Hepatocyte (in vitro differentiated cells): Measurements from ENCODE around the gene TBC1D32. TPM values are rescaled to one million over a fixed set of nuclear protein-coding genes. Genes with fewer than 3 reads are reported as not detected.

Experiments
- DNase-seq: peaks from one replicate; pipeline ENCODE4 v3.0.0-alpha.2; 2016; ENCODE audit warnings: low spot score
- H2AFZ ChIP-seq: fragments of 200-600 bp; sonication (generic); 2 replicates; pipeline ENCODE4 v1.6.0; 2016; ENCODE audit warnings: antibody characterized with exemption, mild to moderate bottlenecking
- H3K27ac ChIP-seq: fragments of 200-600 bp; sonication (generic); 2 replicates; pipeline ENCODE4 v1.5.1; 2016; ENCODE audit warnings: mild to moderate bottlenecking
- H3K27me3 ChIP-seq: fragments of 200-600 bp; sonication (generic); 2 replicates; pipeline ENCODE4 v1.6.1; 2016
- H3K36me3 ChIP-seq: fragments of 200-600 bp; sonication (generic); replicated peaks from 2 replicates; pipeline ENCODE4 v1.5.1; 2016; ENCODE audit warnings: low read depth; ENCODE audit not compliant: insufficient read depth
- H3K4me1 ChIP-seq: fragments of 200-600 bp; sonication (generic); 2 replicates; pipeline ENCODE4 v1.5.1; 2016; ENCODE audit warnings: mild to moderate bottlenecking, moderate library complexity; ENCODE audit not compliant: insufficient read depth
- H3K4me2 ChIP-seq: fragments of 200-600 bp; sonication (generic); 2 replicates; pipeline ENCODE4 v1.6.0; 2016
- H3K4me3 ChIP-seq: fragments of 200-600 bp; sonication (generic); 2 replicates; pipeline ENCODE4 v1.5.1; 2016; ENCODE audit warnings: mild to moderate bottlenecking
- H3K79me2 ChIP-seq: fragments of 200-600 bp; sonication (generic); 2 replicates; pipeline ENCODE4 v1.6.0; 2017; ENCODE audit warnings: mild to moderate bottlenecking
- H3K9me2 ChIP-seq: fragments of 200-600 bp; sonication (generic); replicated peaks from 2 replicates; pipeline ENCODE4 v1.6.0; 2017; ENCODE audit warnings: mild to moderate bottlenecking; ENCODE audit not compliant: insufficient read depth
- H3K9me3 ChIP-seq: fragments of 200-600 bp; sonication (generic); 2 replicates; pipeline ENCODE4 v1.5.1; 2016; ENCODE audit warnings: low read depth, mild to moderate bottlenecking
- H4K20me1 ChIP-seq: fragments of 200-600 bp; sonication (generic); 2 replicates; pipeline ENCODE4 v1.6.0; 2016; ENCODE audit warnings: mild to moderate bottlenecking; ENCODE audit not compliant: insufficient read depth, poor library complexity, severe bottlenecking
- CTCF ChIP-seq: fragments of 200-600 bp; sonication (generic); IDR thresholded peaks from 2 replicates; pipeline ENCODE4 v1.5.1; 2016; ENCODE audit warnings: antibody characterized with exemption, mild to moderate bottlenecking; ENCODE audit not compliant: poor library complexity
- EZH2 ChIP-seq: fragments of 200-600 bp; sonication (generic); IDR thresholded peaks from 2 replicates; pipeline ENCODE4 v1.6.1; 2016; ENCODE audit warnings: antibody characterized with exemption, mild to moderate bottlenecking, borderline replicate concordance
- EZH2phosphoT487 ChIP-seq: fragments of 200-600 bp; sonication (generic); IDR thresholded peaks from one replicate; pipeline ENCODE4 v1.6.1; 2018; ENCODE audit warnings: antibody characterized with exemption, mild to moderate bottlenecking, low read depth, moderate library complexity; ENCODE audit not compliant: unreplicated experiment, severe bottlenecking
- WGBS: methylation state at CpG from one replicate; pipeline ENCODE4 v1.1.6; 2016; ENCODE audit warnings: low lambda C conversion rate; ENCODE audit errors: missing lambda C conversion rate; 5-methylcytosine and 5-hydroxymethylcytosine counted together
- polyA plus RNA-seq: library from polyadenylated mRNA; unstranded; fragments of >200 nt; fragmentation: Nextera tagmentation; extraction: Ambion mirVana; gene quantifications from 2 replicates; pipeline ENCODE4 v1.2.1, GENCODE V29; 2016
- total RNA-seq: library from RNA; depleted of rRNA; stranded (reverse); fragments of >200 nt; gene quantifications from 2 replicates; pipeline ENCODE4 v1.2.3, GENCODE V29; 2014

TBC1D32 gene
- total and polyA plus RNA-seq, 2 experiments from 2014 or later: 3.7 to 9.9 TPM

- no peaks in the 10 kb centered on the region for H3K27me3 ChIP-seq
- TF ChIP-seq EZH2 (no peak), CTCF (no peak), EZH2phosphoT487 (no peak)
- 77% methylated on average over 2 of the region's 2 CpGs for WGBS
Measured at GRCh38 chr6:121330516-121330915, 3.8 kb downstream of the TBC1D32 start.

GRCh38 chr6:121321282-121321681 lies 13.0 kb downstream of the TBC1D32 start:
- WGBS: 87% methylated on average over 4 of the region's 4 CpGs
- TF ChIP-seq EZH2 (no peak), CTCF (no peak), EZH2phosphoT487 (no peak)

More at GRCh38 chr6:121330516-121330915, 3.8 kb downstream of the TBC1D32 start:
- Histone ChIP-seq H3K4me2 (no peak overlapping the region), H2AFZ (no peak overlapping the region), H4K20me1 (no peaks in the 10 kb centered on the region), H3K36me3 (no peaks in the 10 kb centered on the region), H3K4me1 (no peaks in the 10 kb centered on the region), H3K79me2 (peaks cover 10% of the 10 kb centered on the region), H3K27ac (no peak overlapping the region), H3K9me2 (no peaks in the 10 kb centered on the region), H3K4me3 (no peak overlapping the region), H3K9me3 (no peaks in the 10 kb centered on the region)
- DNase-seq: no peak

GRCh38 chr6:121319603-121320002 lies 14.7 kb downstream of the TBC1D32 start:
- WGBS: 93% methylated on average over 2 of the region's 2 CpGs
- no peak for TF ChIP-seq EZH2
- no peak for TF ChIP-seq CTCF
- TF ChIP-seq EZH2phosphoT487: no peak

More at GRCh38 chr6:121321282-121321681, 13.0 kb downstream of the TBC1D32 start:
- Histone ChIP-seq H3K79me2 (no peaks in the 10 kb centered on the region), H3K27ac (no peak overlapping the region), H3K9me2 (no peaks in the 10 kb centered on the region), H3K4me3 (no peak overlapping the region), H3K27me3 (no peaks in the 10 kb centered on the region), H2AFZ (no peak overlapping the region), H4K20me1 (no peaks in the 10 kb centered on the region), H3K9me3 (no peaks in the 10 kb centered on the region), H3K36me3 (no peaks in the 10 kb centered on the region), H3K4me2 (no peak overlapping the region), H3K4me1 (no peaks in the 10 kb centered on the region)
- DNase-seq: no peak

More at GRCh38 chr6:121319603-121320002, 14.7 kb downstream of the TBC1D32 start:
- H2AFZ ChIP-seq: no peak overlapping the region
- H3K4me3 ChIP-seq: no peak overlapping the region
- peak overlapping the region; percentile 61 for H3K4me2 ChIP-seq
- H3K36me3 ChIP-seq: no peaks in the 10 kb centered on the region
- H4K20me1 ChIP-seq: no peaks in the 10 kb centered on the region
- no peak overlapping the region for H3K27ac ChIP-seq
- H3K9me3 ChIP-seq: no peaks in the 10 kb centered on the region
- H3K4me1 ChIP-seq: no peaks in the 10 kb centered on the region
- H3K27me3 ChIP-seq: no peaks in the 10 kb centered on the region
- no peak for DNase-seq
- H3K9me2 ChIP-seq: no peaks in the 10 kb centered on the region
- no peaks in the 10 kb centered on the region for H3K79me2 ChIP-seq
